GM18868 (cell line): Measurements from ENCODE around the gene ERVH48-1.
"Not testable (repeated sequence)": the region's sequence is repeated elsewhere in the genome, so short reads cannot be mapped to it uniquely, and the experiment has no call there.

Source experiments
- ATAC-seq: cut with Tn5 transposase; IDR thresholded peaks from one replicate; pipeline ENCODE4 v1.9.1; 2021; ENCODE audit warnings: mild to moderate bottlenecking, moderate library complexity; ENCODE audit not compliant: unreplicated experiment

Gene ERVH48-1

GRCh38 chr21:42911920-42912319 is 13.5 kb downstream of the ERVH48-1 start:
- not testable (repeated sequence) for ATAC-seq

- not testable (repeated sequence) for ATAC-seq
Measured at GRCh38 chr21:42908484-42908883, 16.9 kb downstream of the ERVH48-1 start.

- no peak for ATAC-seq
Measured at GRCh38 chr21:42906233-42906632, 19.2 kb downstream of the ERVH48-1 start.

GRCh38 chr21:42905195-42905594 is 20.2 kb downstream of the ERVH48-1 start:
- no peak for ATAC-seq

GRCh38 chr21:42903817-42904216 is 21.6 kb downstream of the ERVH48-1 start:
- no peak for ATAC-seq

- no peak for ATAC-seq
Measured at GRCh38 chr21:42900446-42900845, 25.0 kb downstream of the ERVH48-1 start.

- peak; percentile 94 for ATAC-seq
Measured at GRCh38 chr21:42892931-42893755, 32.3 kb downstream of the ERVH48-1 start, which contains the start of gene NDUFV3. NDUFV3 (plus strand) TSS chr21:42893309; CDS start chr21:42893334, 25 bp downstream.

- ATAC-seq = no peak
Measured at GRCh38 chr21:42892582-42892930, 32.9 kb downstream of the ERVH48-1 start.

GRCh38 chr21:42887326-42887725 is 38.1 kb downstream of the ERVH48-1 start:
- ATAC-seq = no peak

- ATAC-seq = no peak
Measured at GRCh38 chr21:42883921-42884320, 41.5 kb downstream of the ERVH48-1 start.

- no peak for ATAC-seq
Measured at GRCh38 chr21:42880352-42880751, 45.1 kb downstream of the ERVH48-1 start.

GRCh38 chr21:42878993-42879787 is 46.2 kb downstream of the ERVH48-1 start, which contains the start of gene WDR4:
WDR4 (minus strand) TSS chr21:42879539; CDS start chr21:42879495, 44 bp downstream.
- peak; percentile 83 for ATAC-seq

GRCh38 chr21:42878678-42878992 is 46.8 kb downstream of the ERVH48-1 start:
- no peak for ATAC-seq

- not testable (repeated sequence) for ATAC-seq
Measured at GRCh38 chr21:42875811-42876210, 49.6 kb downstream of the ERVH48-1 start.

- no peak for ATAC-seq
Measured at GRCh38 chr21:42873096-42873495, 52.3 kb downstream of the ERVH48-1 start.

GRCh38 chr21:42868196-42868595 is 57.2 kb downstream of the ERVH48-1 start:
- ATAC-seq = no peak
